ENCODE data around the gene AUTS2.

Gene AUTS2

GRCh38 chr7:70694971-70695794, 1096.9 kb downstream of the AUTS2 start (continued):
- TF ChIP-seq ZNF692 (tag by site-specific recombination; IDR thresholded peaks at IDR 0.05) (peak; percentile 61), ZBTB20 (tag by site-specific recombination; IDR thresholded peaks at IDR 0.05) (peak; percentile 43), ZNF335 (tag by site-specific recombination; conservative IDR thresholded peaks at IDR 0.05) (peak; percentile 71), RBAK (tag by site-specific recombination; IDR thresholded peaks at IDR 0.05) (no peak), GLIS2 (tag by site-specific recombination; IDR thresholded peaks at IDR 0.05) (peak; percentile 36; the same call in 1 of the 2 replicates), ZNF404 (tag by site-specific recombination; IDR thresholded peaks at IDR 0.05) (no peak), WT1 (tag by site-specific recombination; IDR thresholded peaks at IDR 0.05) (0 out of 2 replicates have a peak, but pooled peaks have one; percentile 22), ZFP69B (tag by site-specific recombination; IDR thresholded peaks at IDR 0.05) (peak; percentile 45; the same call in 1 of the 2 replicates), ZNF223 (tag by site-specific recombination; IDR thresholded peaks at IDR 0.05) (no peak), PRDM6 (tag by site-specific recombination; IDR thresholded peaks at IDR 0.05) (no peak), CTCF (tag by site-specific recombination; IDR thresholded peaks at IDR 0.05) (no peak), ZNF398 (tag by site-specific recombination; IDR thresholded peaks at IDR 0.05) (peak; percentile 53; the same call in 1 of the 2 replicates)

- H3K36me3 ChIP-seq (ENCODE audit: control insufficient read depth in 2 of 2, insufficient read depth in 1 of 2, low read length in 2 of 2): peaks cover 7 to 15% of the 10 kb centered on the region in 2 experiments; a peak in 1 of 3 replicates
- H3K9me3 ChIP-seq (ENCODE audit: control insufficient read depth, insufficient read depth, low read depth, low read length): no peaks in the 10 kb centered on the region
- peak overlapping the region; percentile 92 for H3K4me3 ChIP-seq (ENCODE audit: low read depth, low read length)
- peaks cover 22% of the 10 kb centered on the region for H3K4me1 ChIP-seq (ENCODE audit: control insufficient read depth, insufficient read depth, low read length)
- 0 out of 2 replicates have a peak, but pooled peaks have one; percentile 2 for TF ChIP-seq PRDM1 (tag by site-specific recombination; IDR thresholded peaks at IDR 0.05)
- TF ChIP-seq TCF7L2 (IDR thresholded peaks at IDR 0.05; ENCODE audit: borderline replicate concordance, low read depth, low read length): no peak
- TF ChIP-seq ZNF341 (tag by site-specific recombination; IDR thresholded peaks at IDR 0.05; ENCODE audit: low read depth): 0 out of 2 replicates have a peak, but pooled peaks have one; percentile 14
- ChIA-PET CTCF (interaction anchor here (0.6 to 0.8 kb wide), 2 partner anchors 122 to 793 kb away, joined by 4 to 5 read pairs; no protein-coding TSS in a partner anchor), POLR2A (interaction anchor here (1.0 to 3.3 kb wide), 2 partner anchors 98 to 100 kb away, joined by 4 to 13 read pairs; no protein-coding TSS in a partner anchor)
- H3K27ac ChIP-seq (ENCODE audit: extremely low read depth, low read depth, low read length): peak overlapping the region; percentile 97; the same call in 1 of the 2 replicates
These were observed 1097.5 kb downstream of the AUTS2 start for GRCh38 chr7:70695795-70696083.
